GM18498 (cell line): ENCODE measurements around the gene ADAM17.
"Not testable (repeated sequence)": the region's sequence is repeated elsewhere in the genome, so short reads cannot be mapped to it uniquely, and the experiment has no call there.

Source experiments
- ATAC-seq: cut with Tn5 transposase; IDR thresholded peaks from one replicate; pipeline ENCODE4 v1.9.1; 2021; ENCODE audit warnings: mild to moderate bottlenecking, moderate library complexity; ENCODE audit not compliant: unreplicated experiment

ADAM17 gene

DNA sequence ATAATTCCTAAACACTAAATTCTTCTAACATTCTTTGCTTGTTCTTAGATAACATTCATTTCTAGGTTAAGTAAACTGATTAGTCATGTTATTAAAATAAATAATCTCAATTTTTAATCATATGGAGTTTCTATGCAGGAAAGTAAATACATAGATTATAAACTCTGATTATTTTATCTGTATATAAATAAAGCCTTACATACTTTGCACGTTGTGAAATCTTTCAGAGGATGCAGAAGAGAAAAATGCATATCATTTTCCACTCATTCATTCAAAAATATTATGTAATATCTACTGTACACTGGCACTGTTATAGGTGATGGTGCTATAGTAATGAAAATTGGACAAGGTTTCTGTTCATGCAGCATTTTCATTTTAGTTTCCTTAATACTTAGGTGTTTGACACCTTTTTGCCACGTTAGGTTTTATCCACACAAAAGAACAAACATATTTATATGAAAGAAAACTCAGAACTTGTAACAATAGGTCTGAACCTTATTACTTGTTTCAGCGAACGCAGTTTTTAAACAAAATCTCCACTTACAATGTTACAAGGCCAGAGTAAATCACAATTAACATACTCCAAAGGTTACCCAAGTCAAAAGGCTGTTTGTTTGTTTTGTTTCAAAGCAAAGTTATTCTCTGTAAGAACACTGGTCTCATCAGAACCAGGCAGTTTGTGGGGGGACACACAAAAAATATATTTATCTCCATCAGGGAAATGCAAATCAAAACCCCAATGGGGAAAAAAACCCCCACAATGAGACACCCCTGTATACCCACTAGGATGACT lies 27.4 kb downstream of the ADAM17 start:
- no peak for ATAC-seq

DNA sequence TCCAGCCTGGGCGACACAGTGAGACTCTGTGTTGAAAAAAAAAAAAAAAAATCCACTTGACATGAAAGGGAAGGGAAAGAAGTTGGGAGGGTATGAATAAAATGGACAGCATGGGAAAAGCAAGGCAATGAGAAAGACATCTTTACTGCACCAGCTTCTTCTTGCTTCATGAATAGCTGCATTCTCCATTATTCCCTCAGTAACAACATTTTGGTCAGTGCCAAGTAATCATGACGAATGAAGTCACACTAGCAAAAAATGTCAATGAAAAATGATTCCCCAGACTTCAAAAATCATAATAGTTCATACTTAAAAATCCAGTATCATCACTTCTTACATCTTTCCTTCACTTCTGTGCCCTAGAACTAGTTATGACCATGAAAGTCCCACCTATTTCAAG lies 30.4 kb downstream of the ADAM17 start:
- ATAC-seq = no peak

DNA sequence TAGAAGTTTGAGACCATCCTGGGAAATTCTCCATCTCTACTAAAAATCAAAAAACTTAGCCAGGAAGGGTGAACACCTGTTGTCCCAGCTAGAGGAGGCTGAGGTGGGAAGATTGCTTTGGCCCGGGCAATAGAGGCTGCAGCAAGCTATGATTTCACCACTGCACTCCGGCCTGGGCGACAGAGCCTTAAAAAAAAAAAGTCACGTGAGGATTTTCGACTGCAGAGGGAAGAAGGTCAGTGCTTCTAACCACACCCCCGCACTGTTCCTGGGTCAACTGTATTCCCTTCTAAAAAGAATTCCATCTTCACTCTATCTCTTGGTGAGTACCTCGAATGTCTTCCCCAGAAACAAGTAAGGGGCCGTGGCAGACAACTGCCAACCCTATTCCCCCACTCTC lies 31.3 kb downstream of the ADAM17 start:
- ATAC-seq = no peak

DNA sequence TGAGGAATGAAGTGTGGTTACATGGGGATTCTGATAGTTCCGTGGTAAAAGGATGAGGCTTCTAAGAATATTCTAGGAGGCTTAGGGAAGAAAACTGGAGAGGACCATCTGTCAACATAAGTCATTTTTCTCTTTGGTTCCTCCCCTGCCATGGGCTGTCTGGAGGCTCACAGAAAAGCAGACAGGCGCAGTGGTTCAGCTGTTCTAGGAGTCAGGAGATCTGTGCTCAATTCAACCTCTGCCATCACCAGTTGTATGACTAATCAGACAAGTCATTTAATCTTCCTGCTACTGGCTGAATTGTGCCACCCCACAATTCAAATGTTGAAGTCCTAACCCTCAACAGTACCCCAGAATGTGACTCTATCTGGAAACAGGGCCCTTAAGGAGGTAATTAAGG lies 36.4 kb downstream of the ADAM17 start:
- no peak for ATAC-seq

DNA sequence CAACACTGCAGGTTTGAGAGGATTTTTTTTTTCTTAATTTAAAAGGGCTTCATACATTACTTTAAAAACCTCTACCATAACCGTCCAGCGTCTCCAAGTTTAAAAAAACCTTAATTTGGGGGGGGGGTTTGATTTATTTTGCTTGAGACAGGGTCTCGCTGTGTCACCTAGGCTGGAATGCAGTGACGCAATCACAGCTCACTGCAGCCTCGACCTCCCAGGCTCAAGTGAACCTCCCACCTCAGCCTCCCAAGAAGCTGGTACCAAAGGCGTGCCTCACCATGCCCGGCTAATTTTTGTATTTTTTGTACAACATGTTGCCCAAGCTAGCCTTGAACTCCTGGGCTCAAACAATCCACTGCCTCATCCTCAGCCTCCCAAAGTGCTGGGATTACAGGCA lies 36.9 kb downstream of the ADAM17 start:
- no peak for ATAC-seq

DNA sequence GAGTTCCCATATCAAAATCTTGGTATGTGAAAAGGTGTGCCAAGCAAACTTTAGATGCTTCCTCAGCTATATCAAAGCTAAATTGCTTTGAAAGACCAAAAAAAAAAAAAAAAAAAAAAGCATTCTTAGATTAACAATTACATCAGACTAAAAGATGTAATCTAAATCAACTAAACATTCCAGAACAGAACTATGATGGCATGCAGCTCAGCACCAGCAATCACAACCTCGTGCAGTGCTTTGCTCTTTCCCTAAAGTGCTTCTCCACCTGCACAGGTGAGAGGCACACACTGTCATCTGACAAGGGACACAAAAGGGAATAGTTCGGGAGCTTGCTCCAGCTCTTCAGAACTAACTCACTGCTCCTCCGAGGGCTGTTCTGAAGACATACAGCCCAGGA lies 37.5 kb downstream of the ADAM17 start:
- no peak for ATAC-seq

DNA sequence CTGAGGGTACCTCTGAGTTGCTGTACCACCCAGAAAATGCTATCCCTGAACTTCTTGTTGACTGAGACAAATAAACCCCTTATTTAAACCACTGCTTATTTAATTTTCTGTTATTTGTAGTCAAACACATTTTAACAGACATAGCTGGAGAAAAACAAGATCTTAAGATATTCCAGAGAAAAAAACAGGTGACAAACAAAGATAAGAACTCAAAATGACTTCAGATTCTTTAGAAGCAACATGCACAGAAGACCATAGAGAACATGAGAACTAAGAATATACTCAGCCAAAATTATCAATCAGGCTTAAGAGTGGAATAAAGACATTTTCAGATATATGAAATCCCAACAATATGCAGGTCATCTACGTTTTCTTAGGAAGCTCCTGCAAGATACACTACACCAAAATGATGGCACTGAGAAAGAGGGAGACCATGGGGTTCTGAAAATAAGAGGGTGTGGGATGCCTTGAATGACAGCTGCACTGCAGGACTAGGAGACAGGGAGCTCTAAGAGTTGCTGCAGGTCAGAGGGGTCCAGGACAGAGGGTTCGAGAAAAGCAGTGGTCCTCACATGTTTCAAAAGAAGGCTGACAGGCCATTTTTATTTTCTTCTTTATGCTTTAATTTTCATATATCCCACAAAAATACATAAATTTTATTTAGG lies 38.4 kb downstream of the ADAM17 start:
- ATAC-seq = no peak

DNA sequence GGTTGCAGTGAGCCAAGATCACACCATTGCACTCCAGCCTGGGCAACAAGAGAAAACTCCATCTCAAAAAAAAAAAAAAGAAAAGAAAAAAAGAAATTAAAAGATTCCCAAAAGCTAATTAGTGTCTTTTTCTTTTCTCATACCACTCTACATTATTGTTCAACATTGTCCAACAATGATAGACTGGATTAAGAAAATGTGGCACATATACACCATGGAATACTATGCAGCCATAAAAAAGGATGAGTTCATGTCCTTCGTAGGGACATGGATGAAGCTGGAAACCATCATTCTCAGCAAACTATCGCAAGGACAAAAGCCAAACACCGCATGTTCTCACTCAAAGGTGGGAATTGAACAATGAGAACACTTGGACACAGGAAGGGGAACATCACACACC lies 41.7 kb downstream of the ADAM17 start:
- ATAC-seq = not testable (repeated sequence)

DNA sequence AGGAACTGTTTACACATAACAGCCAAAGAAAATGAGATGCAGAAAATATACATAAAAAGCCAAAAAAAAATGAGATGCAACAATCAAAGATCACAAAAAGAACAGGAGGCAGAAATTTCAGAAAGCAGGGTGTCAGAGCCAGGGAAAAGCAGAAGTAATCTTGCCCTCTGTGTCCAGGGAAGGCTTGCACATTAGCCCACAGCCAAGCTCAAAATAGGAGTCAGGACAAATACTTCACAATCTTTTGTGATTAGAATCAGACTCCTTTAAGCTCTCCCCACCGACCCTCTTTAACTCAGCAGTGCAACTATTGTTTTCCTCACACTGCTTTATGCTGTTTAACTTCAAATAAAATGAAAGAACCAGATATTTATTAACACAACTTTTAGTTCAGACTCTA lies 46.7 kb downstream of the ADAM17 start:
- ATAC-seq = no peak

DNA sequence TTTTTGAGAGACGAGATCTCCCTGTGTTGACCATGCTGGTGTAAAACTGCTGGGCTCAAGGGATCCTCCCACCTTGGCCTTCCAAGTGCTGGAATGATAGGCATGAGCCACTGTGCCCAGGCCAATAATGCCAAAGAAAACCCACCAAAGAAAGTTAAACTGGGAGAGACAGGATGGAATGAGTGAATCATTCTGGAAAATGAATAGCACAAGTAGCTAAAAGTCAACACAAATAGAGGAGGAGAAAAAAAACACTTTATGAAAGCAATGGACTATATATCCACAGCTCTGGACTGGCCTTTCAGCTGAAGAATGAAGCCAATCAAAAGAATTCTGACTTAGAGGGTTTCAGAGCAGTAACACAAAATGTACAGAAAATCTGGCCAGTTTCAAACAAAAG lies 57.4 kb downstream of the ADAM17 start:
- no peak for ATAC-seq

DNA sequence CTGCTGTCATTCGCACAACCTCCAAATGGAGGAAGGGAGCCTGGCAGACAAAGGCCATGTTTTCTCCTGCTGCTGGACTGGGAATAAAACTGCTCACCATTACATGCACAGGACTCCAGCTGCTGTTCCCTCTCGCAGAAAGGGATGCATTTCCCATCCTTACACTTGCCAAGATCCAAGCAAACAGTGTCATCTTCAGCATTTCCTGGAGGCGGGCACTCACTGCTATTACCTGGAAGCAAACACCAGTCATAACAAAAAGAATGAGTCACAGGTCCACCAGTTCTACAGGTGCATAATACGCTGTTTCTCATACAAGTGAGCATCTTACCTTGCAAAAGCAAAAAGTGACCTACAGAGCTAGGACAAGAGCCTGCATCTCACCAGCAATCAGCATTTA lies 58.6 kb downstream of the ADAM17 start:
- ATAC-seq = no peak

DNA sequence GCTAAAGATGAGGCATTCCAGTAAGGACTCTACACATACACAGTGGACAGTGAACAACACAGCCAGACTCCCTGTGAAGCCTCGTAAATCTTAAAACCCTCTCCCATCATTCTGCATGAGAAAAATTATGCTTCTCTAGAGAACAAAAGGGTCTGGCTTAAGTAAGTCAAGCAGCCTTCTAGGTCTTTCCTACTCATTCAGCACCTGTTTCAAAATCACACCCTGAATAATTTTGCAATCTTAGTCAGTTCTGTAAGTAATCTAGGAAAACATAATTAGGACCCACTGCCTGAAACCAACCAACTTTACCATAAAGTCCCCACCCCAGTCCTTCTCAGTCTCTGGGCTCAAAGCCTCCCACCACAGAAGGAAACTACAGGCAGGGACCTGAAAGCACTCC lies 61.5 kb downstream of the ADAM17 start:
- ATAC-seq = no peak

DNA sequence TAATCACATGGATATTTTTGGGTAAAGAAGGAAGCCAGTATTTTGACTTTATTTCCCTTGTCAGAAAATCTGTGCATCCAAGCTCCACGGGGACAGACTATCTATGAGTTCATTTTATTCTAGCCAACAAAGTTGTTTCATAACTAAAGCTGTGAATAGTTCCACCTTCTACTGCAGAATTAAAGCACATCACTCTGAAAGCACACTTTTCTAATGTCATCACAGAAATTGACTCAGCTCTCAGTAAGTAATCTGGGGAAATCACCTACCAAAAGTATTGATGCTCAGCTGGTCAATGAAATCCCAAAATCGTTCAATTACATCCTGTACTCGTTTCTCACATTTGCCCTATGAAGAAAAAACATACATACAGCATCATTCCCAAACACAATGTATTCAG lies 62.2 kb downstream of the ADAM17 start:
- no peak for ATAC-seq

DNA sequence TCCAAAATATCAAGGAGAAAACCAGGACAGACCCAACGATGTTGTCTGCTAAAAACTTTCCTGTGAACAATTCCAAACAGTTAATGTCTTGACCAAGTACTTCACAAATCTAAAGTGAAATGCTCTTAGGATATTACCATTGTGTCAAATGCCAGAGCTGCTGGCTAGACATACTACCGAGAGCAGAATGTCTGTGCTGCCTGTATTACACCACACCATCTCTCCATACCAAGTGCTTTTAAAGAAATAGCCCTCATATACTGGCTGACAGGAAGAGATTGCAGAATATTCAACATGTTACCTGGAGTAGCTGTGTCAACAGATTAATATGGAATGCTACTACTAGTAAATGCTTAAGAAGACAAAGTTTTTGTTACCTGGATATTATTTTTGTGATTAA lies 62.7 kb downstream of the ADAM17 start:
- ATAC-seq = no peak

DNA sequence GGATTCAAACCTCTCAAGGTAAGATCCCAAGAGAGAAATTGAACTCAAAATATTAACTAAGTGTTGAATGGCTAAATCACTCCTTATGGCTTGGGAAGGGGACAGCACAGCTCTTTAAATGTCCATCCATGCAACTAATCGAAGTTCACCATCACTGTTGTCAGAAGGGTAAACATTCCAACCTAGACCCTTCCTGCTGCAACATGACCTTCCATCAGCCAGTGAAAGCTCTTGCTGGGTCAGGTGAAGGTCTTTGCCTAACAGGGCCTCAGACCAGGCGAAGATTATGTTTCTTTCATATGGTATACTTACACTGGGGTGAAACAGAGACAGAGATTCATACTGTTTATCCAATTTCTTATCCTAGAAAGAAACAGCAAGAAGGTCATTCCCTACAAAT lies 64.8 kb downstream of the ADAM17 start:
- ATAC-seq = no peak

DNA sequence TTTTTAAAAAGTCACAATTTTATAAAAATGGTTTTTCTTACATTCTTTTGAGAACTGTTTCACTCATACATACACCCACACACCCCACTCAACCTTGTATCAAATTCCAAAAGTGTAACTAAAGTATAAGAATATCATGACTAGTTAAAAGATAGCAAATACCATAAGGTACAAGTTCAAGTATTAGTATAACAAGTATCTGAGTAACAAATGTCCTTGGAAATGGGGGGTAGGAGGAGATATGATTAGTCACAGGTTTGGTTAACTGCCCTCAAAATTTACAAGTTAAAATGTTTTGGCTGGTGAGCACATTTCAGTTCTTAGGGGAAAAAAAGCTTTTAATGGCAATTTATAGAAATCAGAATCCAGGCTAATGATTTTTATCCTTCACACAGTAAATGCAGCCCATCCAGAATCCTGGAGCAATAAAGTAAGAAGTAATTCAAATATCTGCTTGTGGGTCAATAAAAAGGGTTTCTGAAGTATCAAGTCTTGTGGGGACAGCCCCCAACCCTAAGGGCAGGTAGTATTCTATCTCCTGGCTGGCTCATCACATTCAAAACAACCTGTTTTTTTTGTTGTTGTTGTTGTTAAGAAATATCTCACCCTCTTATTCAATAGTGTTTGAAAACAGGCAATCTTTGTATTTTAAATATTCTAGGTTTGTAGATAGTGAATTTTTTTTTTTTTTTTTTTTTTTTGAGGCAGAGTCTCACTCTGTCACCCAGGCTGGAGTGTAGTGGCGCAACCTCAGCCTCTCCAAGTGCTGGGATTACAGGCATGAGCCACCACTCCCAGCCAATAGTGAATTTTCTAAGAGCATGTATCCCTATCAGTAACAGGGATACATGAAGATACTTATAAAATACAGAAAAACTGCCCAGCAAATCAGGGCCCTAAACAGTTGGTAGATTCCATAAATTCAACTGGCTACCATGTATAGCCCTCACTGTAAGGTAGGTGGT lies 66.8 kb downstream of the ADAM17 start:
- ATAC-seq = no peak

DNA sequence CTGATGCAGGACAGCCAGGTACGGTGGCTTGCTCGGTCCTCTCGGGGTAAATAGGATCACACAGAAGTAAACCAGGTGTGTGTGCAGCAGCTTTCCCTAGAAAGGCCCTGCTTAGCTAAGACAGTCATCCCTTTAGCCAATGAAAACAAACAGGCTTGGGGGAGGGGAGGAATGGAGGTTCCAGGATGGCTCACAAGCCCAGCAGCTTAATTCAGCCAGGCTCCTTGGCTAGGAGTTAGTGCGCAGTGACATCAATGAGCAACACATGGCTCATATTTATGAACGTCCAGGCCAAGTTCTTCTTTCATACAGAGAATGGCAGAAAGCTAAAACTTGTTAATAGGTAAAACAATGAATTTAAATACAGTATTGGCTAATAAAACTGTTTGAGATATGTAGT lies 71.1 kb downstream of the ADAM17 start:
- no peak for ATAC-seq

DNA sequence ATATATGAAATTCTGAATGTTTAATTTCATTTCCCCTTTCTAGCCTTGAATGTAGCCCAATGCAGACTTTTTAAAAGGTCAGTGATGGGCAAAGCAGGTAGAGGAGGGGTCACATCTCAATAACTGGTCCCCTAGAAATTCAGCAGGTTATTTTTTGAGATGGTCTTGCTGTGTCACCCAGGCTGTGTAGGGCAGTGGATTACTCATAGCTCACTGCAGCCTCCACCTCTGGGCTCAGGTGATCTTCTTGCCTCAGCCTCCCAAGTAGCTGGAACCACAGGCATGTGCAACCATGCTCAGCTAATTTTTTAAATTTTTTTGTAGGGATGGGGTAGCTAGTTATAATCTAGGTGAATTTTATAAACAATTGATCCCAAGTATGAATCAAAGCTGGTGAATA lies 72.5 kb downstream of the ADAM17 start:
- no peak for ATAC-seq

DNA sequence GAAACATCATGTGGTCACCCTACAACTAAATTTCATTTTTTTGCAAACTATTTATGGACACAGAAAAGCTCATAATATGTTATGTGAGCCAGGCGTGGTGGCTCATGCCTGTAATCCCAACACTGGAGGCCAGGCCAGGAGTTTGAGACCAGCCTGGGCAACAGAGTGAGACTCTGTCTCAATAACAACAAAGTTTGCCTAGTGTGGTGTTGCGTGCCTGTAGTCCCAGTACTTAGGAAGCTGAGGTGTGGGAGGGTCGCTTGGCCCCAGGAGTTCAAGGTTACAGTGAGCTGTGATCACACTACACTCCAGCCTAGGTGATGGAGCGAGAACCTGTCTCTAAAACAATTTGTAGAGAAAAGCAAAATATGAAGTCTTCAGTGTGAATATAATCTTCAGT lies 75.5 kb downstream of the ADAM17 start:
- no peak for ATAC-seq

DNA sequence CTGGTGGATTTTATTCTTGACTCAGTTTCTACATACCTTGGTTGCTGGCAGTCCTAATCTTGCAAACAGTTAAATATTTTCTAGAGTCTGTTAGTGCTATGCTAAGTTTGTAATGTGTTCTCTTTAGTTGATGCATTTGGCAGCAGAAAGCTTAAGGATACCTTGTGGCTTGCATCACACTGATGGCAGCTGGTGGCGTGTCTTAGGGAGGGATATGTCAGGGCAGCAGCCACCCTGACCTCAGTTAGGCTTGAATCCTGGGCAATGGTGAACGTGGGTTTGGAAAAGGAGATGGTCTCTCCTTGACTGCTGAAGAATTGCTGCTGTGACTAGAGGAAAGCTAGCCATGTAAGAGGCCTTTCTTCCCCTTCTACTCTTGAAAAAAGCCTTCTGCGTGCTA lies 77.1 kb downstream of the ADAM17 start:
- no peak for ATAC-seq

DNA sequence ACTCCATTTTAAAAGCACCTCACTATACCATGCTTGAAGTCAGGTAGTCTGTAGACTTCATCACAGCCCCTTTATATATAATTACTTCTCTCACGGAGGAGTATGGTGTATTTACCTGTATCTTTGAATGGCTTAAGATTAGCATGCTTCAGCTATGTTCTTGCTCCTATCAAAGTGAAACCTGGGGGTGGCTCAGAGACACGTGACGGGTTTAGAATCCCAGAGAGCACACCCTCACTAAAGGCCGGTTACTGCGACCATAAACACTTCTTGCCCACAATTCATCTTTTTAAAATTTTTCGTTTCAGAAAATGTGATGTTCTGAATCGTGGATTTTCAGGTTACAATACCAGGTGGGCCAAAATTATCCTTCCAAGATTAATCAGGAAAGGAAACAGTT lies 77.7 kb downstream of the ADAM17 start:
- ATAC-seq = no peak
